Measurements from ENCODE around the gene RNF38. TPM values are rescaled to one million over a fixed set of nuclear protein-coding genes. Genes with fewer than 3 reads are reported as not detected.
"Not testable (repeated sequence)": the region's sequence is repeated elsewhere in the genome, so short reads cannot be mapped to it uniquely, and the experiment has no call there.

RNF38 gene
- total RNA-seq, 1 donor from 2014 or later = 20.1 TPM

DNA sequence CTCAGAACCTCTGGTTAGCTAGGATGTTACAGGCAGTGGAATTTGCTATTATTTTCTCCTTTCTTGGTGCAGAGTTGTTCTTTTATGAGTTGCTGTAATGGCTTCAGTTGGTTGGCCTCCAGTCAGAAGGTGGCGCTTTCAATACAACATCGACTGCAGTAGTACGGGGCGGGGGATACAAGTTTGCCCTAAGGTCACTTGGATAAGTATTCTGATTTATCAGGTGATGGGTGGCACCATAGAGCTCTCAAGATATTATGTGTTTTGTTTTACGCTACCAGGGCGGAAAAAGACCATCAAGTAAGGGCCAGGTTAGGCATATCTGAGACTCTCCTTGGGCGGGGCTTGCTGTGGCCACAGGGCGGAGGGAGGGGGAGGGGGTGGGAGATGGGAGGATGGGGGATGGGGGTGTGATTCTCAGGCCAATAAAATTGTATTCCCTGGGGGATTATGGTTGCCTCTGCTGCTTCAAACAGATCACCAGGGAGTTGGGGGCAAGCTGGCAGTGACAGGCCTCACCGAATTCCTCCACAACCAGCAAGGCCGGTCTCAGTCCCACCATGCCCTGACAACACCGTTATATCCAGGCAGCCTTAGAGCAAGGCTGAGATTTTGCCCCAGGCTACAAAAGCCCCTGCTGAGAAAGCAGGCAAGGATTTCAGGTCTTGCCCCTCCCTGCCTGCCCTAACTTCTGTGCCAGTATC is 15.9 kb upstream of the RNF38 start:
- DNase-seq = no peak
- no peak for ATAC-seq (ENCODE audit: poor library complexity)
- intact Hi-C loops (cut with DNase I) = no loop called here

DNA sequence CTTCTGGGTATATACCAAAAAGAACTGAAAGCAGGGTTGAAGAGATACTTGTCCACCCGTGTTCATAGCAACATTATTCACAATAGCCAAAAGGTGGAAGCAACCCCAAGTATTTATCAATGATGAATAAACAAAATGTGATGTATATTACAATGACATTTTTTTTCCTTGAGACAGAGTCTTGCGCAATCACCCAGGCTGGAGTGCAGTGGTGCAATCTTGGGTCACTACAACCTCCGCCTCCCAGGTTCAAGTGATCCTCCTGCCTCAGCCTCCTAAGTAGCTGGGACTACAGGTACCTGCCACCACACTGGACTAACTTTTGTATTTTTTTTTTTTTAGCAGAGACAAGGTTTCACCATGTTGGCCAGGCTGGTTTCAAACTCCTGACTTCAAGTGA is 11.3 kb upstream of the RNF38 start:
- DNase-seq; ATAC-seq (ENCODE audit: poor library complexity); intact Hi-C loops (cut with DNase I): not testable (repeated sequence)

DNA sequence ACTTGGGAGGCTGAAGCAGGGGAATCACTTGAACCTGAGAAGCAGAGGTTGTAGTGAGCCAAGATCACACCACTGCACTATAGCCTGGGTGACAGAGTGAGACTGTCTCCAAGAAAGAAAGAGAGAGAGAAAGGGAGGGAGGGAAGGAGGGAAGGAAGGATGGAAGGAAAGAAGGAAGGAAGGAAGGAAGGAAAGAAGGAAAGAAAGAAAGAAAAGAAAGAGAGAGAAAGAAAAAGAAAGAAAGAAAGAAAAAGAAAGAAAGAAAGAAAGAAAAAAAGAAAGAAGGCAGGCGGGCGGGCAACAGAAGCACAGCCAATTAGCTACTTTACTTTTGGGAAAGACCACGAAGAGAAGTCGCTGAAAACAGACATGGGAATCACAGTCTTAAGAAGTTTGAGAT is 9.0 kb upstream of the RNF38 start:
- intact Hi-C loops (cut with DNase I) = loop anchor here (5.0 kb wide), 2 partner anchors 38 to 78 kb away; no protein-coding TSS in a partner anchor
- ATAC-seq (ENCODE audit: poor library complexity); DNase-seq: not testable (repeated sequence)

DNA sequence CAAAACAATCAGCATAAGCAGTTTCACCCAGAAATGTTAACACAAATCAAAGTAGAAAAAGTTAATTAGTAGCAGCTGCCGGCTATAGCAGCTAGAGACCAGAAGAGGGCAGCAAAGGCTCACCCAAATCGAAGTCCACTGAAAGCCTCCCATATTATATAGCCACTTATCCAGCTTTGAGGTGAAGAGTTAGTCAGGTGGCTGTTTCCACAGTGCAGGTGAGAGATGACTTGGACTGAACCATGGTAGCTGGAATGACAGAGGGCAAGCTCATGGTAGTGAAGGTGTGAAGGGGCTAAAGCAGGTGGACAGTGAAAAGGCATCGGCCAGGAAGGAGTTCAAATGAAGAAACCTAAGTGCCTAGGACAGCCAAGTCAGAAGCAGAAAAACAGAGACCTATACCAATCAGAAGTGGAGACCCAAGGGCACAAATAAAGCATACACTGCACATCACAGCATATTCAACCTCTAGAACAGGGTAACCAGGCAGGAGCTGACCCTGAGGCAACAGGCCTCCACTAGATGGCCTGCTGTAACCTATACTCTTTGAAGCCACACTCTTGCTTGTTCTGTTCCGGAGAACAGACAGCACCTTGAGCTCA is 7.2 kb upstream of the RNF38 start:
- peak; percentile 90 for ATAC-seq (ENCODE audit: poor library complexity)
- intact Hi-C loops (cut with DNase I) = loop anchor here (2.0 to 5.0 kb wide), 3 partner anchors 40 to 150 kb away; no protein-coding TSS in a partner anchor
- peak; percentile 44 for DNase-seq

DNA sequence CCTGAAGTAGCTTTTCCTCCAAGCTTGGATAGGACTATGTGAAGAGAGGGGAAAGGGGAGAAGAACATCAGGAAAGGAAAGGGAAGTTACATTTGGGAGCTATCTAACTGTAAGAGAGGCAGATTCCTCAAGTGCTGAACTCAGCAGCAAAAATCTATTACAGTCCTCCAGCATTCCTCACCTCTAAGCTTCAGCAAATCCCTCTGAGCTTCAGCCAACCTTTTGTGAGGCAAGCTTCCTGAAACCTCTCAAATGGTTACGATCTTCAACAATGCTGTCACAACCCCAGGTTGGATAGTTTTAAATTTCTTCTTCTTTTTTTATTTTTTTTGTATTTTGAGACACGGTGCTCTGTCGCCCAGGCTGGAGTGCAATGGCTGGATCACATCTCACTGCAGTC is 2.5 kb upstream of the RNF38 start:
- no peak for ATAC-seq (ENCODE audit: poor library complexity)
- intact Hi-C loops (cut with DNase I) = no loop called here
- no peak for DNase-seq

DNA sequence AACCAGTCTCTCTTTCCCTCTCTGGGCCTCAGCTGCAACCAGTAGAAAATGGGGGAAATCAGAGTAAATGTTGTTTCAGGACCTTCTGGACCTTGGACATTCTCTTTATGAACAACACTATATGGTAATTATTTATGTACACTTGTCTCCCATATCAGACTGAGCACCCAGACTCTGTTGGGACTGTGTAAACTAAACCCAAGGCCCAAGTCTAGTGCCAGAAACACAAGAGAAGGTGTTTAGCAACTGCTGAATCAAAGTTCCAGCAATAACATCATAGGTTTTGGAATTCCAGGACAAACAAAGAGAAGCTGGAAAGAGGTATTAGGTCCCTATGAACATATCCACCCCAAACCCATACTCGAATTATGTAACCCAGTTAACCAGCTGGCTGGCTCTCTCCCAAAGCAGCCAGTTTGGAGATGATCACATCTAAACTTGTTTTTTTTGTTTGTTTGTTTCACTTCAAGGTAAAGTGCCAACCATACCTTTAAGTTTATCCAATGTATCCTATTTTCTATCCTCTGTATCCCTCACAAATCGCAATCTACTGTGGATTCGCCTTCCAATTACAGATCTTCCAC is 1.9 kb upstream of the RNF38 start:
- intact Hi-C loops (cut with DNase I) = no loop called here
- ATAC-seq (ENCODE audit: poor library complexity) = no peak
- DNase-seq = no peak

DNA sequence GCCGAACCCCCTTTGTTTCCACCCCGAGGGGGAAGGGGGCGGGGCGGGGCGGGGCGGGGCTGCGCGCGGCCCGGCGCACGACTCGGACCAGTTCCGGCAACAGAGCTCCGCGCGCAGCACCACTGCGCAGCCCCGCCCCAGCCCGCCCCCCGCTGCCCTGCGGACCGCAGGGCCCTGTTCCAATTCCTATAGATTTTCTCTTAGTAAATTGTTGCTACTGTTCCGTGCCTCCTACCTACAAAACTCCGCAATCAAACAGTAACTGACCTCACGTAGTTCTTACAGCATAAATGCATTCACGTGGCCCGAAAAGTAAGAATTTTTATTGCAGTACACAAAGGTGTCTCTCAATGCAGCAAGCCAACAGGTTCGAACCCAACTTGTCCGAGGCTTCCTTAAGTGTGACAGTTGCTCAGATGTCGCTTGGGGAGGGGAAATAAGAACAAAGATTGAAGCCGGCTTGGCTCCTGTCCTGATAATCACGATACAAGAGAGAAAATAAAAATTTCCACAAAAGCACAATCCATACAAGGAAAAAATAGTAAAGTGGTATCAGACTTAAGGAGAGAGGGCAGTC is 1.2 kb upstream of the RNF38 start:
- ATAC-seq (ENCODE audit: poor library complexity) (peak; percentile 93), DNase-seq (no peak)
- intact Hi-C loops (cut with DNase I) = no loop called here

DNA sequence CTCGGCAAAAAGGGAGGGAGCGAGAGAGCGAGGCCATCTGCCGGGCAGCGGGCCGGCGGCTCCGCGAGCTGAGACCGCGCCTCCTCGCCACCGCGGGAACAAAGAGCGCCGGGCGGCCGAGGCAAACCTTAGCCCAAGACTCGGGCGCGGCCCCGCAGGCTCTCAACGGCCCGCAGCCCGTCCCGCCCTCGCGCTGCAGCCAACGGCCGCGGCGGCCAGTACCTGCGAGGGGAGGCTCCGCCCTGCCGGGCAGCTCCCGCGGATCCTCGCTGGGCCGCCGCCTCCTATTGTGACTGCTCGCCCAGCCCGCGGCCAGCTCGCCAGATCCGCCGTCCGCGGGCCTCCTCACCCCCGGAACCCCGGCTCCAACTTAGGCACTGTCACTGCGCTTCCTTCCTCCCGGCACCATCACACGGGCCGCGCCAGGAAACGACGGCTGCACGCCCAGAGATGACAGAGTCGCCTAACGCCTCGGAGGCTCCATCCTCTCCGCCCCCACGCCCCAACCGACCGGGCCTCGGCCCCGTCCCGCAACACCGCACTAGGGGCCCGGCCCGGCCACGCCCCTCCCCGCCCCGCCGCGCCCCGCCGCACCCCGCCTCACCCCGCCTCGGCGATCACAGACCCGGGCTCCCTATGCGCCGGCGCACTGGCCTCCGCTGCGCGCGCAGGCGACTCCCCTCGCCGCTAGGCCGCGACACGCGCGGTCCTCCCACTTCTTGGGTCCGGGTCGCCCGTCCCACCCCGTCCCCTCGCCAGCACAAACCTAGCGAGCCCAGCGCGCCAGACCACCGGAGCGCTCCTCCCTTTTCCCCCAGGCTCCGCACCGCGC is 479 bp upstream of the RNF38 start:
- intact Hi-C loops (cut with DNase I) = no loop called here
- ATAC-seq (ENCODE audit: poor library complexity) (peak; percentile 97), DNase-seq (peak; percentile 94)

DNA sequence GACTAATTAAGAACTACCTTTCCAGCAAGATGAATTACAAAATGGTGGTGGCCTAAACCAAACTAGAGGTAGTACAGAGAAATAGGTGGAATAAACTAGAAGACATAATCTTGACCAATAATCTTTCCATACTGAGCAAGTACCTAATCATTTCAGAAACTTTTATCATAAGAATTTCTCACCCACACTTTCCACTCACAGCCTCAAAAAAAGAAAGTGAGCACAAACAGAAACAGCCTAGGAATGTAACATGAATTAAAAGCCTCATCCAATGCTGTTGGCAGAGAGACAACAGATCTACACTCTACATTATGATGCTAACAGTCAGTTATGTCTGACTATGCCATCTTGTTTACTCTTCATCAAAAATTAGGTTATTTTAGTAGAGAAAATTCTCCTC is 1.3 kb downstream of the RNF38 start:
- intact Hi-C loops (cut with DNase I) = no loop called here
- no peak for DNase-seq
- no peak for ATAC-seq (ENCODE audit: poor library complexity)

DNA sequence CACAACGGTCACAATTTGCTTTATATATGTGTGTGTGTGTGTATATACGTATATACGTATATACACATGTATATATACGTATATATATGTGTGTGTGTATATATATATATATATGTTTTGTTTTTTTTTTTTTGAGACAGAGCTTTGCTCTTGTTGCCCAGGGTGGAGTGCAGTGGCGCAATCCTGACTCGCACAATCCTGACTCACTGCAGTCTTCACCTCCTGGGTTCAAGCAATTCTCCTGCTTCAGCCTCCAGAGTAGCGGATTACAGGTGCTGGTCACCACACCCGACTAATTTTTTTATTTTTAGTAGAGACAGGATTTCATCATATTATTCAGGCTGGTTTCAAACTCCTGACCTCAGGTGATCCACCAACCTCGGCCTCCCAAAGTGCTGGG is 3.1 kb downstream of the RNF38 start:
- ATAC-seq (ENCODE audit: poor library complexity) (no peak), DNase-seq (no peak)
- intact Hi-C loops (cut with DNase I) = no loop called here

DNA sequence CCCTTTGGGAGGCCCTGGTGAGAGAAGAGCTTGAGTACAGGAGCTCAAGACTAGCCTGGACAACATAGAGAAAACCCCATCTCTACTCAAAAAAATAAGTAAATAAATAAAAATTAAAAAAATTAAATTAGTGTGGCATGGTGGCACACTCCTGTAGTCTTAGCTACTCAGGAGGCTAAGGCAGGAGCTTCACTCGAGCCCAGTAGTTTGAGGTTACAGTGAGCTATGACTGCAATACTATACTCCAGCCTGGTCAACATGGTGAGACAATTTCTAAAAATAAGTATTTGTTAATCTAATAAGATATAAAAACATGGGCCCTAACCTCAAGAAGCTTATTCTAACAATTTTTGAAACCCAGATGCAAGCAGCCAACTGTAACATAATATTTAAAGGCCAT is 7.6 kb downstream of the RNF38 start:
- ATAC-seq (ENCODE audit: poor library complexity) (peak; percentile 32), DNase-seq (no peak)
- intact Hi-C loops (cut with DNase I) = no loop called here

DNA sequence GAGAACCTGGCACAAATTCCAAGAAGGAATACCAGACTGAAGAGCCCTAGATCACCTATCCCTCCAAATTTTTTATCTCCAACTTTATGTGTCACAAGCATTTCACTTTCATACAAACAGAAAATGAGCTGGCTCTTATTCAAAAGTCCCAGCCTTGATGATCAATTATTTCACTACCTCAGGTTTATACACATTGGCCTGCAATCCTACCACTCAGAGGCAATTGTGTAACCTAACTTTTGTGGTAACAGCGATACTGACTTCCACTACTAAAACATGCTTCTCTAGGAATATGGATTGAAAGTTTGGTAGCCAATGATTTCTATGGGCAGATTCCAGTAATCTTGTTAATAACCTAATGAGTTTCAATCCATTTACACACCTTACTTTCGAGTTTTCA is 10.5 kb downstream of the RNF38 start:
- intact Hi-C loops (cut with DNase I) = no loop called here
- ATAC-seq (ENCODE audit: poor library complexity) = no peak

DNA sequence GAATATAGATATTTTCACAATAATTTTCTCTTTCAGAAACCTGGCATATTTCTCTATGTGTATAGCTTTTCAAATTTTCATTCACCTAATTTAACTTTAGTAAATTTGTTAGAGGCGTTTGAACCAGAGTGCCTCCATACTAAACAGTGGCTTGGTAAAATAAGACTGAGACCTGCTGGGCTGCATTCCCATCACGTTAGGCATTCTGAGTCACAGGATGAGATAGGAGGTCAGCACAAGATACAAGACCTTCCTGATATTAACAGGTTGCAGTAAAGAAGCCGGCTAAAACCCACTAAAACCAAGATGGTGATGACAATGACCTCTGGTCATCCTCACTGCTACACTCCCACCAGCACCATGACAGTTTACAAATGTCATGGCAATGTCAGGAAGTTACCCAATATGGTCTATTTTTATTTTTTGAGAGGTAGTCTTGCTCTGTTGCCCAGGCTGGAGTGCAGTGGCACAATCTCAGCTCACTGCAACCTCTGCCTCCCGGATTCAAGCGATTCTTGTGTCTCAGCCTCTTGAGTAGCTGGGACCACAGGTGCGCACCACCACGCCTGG is 13.6 kb downstream of the RNF38 start:
- ATAC-seq (ENCODE audit: poor library complexity); intact Hi-C loops (cut with DNase I); DNase-seq: not testable (repeated sequence)

More for the DNA sequence above, 10.5 kb downstream of the RNF38 start:
- DNase-seq = no peak

DNA sequence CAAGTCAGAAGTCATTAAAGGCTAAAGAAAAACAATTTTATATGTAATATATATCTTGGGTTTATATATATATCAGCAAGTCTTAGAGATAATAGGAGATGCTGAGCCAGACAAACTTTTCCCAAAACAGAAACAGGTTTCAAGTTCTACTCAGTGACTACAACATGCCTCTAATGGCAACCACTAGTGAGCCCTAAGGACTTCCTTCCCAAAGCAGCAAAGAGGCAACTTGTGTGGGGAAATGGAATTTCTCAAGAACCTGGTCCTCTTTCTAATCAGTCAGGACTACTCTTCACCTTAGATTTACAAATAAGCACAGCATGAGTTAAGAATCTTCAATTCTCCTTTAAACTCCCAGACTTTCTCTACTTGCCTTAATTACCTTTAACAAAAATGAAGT is 17.6 kb downstream of the RNF38 start:
- intact Hi-C loops (cut with DNase I) = no loop called here
- no peak for DNase-seq
- ATAC-seq (ENCODE audit: poor library complexity) = no peak

DNA sequence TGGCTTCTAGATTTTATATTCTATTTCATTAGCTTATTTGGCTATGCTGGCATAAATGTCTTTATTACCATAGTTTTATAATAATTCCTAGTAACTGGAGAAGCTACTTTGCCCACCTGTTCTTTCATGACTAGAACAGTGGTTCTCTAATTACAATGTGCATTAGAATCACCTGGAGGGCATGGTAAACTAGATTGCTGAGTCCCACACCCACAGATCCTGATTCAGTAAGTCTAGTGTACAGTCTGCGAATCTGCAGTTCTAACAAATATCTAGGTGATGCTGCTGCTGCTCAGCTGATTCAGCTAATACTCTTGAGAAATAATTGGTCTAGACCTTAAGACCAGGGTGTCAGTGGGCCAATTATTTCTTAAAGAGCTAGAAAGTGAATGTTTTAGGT is 35.5 kb downstream of the RNF38 start:
- ATAC-seq (ENCODE audit: poor library complexity) (no peak), DNase-seq (no peak)
- intact Hi-C loops (cut with DNase I) = no loop called here

DNA sequence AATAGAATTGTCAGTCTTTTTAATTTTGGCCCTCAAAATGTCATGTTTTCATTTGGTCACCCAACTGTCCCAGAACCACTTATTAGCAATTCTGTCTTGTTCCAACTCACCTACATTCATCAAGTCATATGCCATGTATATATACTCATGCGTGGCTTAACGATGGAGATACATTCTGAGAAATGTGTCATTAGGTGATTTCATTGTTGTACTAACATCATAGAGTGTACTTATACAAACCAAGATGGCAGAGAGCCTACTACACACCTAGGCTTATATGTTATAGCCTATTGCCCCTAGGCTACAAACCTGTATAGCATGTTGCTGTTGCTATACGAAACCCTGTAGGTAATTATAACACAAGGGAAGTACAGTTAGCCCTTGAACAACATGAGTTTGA is 36.6 kb downstream of the RNF38 start:
- intact Hi-C loops (cut with DNase I) = no loop called here
- ATAC-seq (ENCODE audit: poor library complexity) = no peak
- no peak for DNase-seq

DNA sequence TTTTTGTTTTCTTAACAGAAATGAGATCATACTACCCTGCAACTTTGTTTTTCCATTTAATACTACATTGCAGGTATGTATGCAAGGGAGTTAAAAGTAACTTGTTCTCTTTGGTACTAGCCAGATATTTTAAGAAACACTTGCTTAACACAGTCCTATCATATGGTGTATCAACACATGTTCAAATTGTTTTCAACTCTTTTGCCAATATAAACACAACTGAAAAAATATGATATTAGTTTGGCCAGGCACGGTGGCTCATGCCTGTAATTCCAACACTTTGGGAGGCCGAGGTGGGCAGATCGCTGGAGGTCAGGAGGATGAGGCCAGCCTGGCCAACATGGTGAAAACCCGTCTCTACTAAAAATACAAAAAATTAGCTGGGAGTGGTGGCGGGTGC is 41.6 kb downstream of the RNF38 start:
- no peak for DNase-seq
- intact Hi-C loops (cut with DNase I) = no loop called here
- no peak for ATAC-seq (ENCODE audit: poor library complexity)

DNA sequence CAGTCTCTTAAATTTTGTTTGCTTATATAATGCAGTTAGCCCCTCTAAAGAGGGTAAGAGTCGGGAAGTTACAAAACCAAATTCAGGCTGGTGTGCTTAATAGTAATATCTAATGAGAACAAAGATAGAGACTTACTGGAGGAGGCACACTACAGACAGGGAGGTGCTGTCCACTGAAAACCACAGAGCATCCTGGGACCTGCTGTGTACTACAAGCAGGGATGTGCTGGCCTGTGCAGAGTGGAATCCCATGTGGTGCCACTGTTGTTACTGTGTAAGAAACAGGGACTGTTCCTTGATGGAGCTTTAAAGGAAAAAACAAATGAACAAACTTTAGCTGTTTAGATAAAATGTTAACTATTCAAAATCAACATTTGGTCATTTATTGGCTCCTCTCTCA is 42.4 kb downstream of the RNF38 start:
- DNase-seq (no peak), ATAC-seq (ENCODE audit: poor library complexity) (no peak)
- intact Hi-C loops (cut with DNase I) = no loop called here

DNA sequence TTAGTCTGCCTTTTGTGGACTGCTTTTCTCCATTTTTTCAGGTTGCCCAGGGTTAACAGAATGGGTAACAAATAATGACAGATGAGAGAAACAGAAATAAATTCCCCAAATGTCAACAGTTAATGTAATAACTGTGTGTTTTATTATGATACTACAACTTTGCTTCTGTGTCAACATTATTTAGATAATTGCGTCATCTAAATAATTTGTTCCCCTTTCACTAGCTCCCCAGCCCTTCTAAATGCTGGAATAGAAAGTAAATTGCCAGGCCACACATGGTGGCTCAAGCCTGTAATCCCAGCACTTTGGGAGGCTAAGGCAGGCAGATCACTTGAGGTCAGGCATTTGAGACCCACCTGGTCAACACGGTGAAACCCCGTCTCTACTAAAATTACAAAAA is 53.5 kb downstream of the RNF38 start:
- intact Hi-C loops (cut with DNase I) = no loop called here
- no peak for ATAC-seq (ENCODE audit: poor library complexity)
- no peak for DNase-seq

Data from Right ventricle myocardium superior (tissue), 1 donor.